CD4-positive, alpha-beta T cell treated with Interleukin-15 for 1 hour (primary cell): ENCODE data around the gene MIA2.
A peak's percentile ranks its signal among the peaks of the same experiment; 100 is the strongest.
"Not testable (repeated sequence)": the region's sequence is repeated elsewhere in the genome, so short reads cannot be mapped to it uniquely, and the experiment has no call there.

Source experiments
- DNase-seq: peaks from one replicate; pipeline ENCODE4 v3.0.0-alpha.2; 2020

Gene MIA2

GRCh38 chr14:39232554-39233415 is 930 bp upstream of the MIA2 start:
- no peak for DNase-seq

- not testable (repeated sequence) for DNase-seq
Observed at GRCh38 chr14:39234986-39235385, 1.3 kb downstream of the MIA2 start.

- DNase-seq = not testable (repeated sequence)
Observed at GRCh38 chr14:39235466-39235865, 1.8 kb downstream of the MIA2 start.

GRCh38 chr14:39240769-39241168 is 7.1 kb downstream of the MIA2 start:
- DNase-seq = no peak

- no peak for DNase-seq
Observed at GRCh38 chr14:39241637-39242036, 7.9 kb downstream of the MIA2 start.

- DNase-seq = no peak
Observed at GRCh38 chr14:39243831-39244230, 10.1 kb downstream of the MIA2 start.

- DNase-seq = no peak
Observed at GRCh38 chr14:39246618-39247017, 12.9 kb downstream of the MIA2 start.

GRCh38 chr14:39247256-39247655 is 13.5 kb downstream of the MIA2 start:
- no peak for DNase-seq

GRCh38 chr14:39251547-39251946 is 17.8 kb downstream of the MIA2 start:
- DNase-seq = no peak

GRCh38 chr14:39257388-39257787 is 23.7 kb downstream of the MIA2 start:
- not testable (repeated sequence) for DNase-seq

- no peak for DNase-seq
Observed at GRCh38 chr14:39258782-39259545, 25.2 kb downstream of the MIA2 start.

GRCh38 chr14:39260161-39260560 is 26.4 kb downstream of the MIA2 start:
- not testable (repeated sequence) for DNase-seq

GRCh38 chr14:39262214-39262613 is 28.5 kb downstream of the MIA2 start:
- DNase-seq = not testable (repeated sequence)

- DNase-seq = no peak
Observed at GRCh38 chr14:39264057-39264456, 30.3 kb downstream of the MIA2 start.

GRCh38 chr14:39264558-39264957 is 30.8 kb downstream of the MIA2 start:
- DNase-seq = no peak

- DNase-seq = no peak
Observed at GRCh38 chr14:39265033-39265432, 31.3 kb downstream of the MIA2 start.

- DNase-seq = no peak
Observed at GRCh38 chr14:39265806-39266524, 32.2 kb downstream of the MIA2 start.

- DNase-seq = no peak
Observed at GRCh38 chr14:39266525-39266870, 32.8 kb downstream of the MIA2 start.

GRCh38 chr14:39266871-39267607 is 33.3 kb downstream of the MIA2 start:
- peak; percentile 86 for DNase-seq

GRCh38 chr14:39267608-39268005 is 33.9 kb downstream of the MIA2 start:
- DNase-seq = no peak

GRCh38 chr14:39268393-39268792 is 34.7 kb downstream of the MIA2 start:
- DNase-seq = no peak

- no peak for DNase-seq
Observed at GRCh38 chr14:39272918-39273317, 39.2 kb downstream of the MIA2 start.

- no peak for DNase-seq
Observed at GRCh38 chr14:39275395-39275794, 41.7 kb downstream of the MIA2 start.
